Stomach (tissue), 9 donors: ENCODE measurements around the gene GALNT5. TPM values are rescaled to one million over a fixed set of nuclear protein-coding genes. Genes with fewer than 3 reads are reported as not detected.

ENCODE experiments used
- DNase-seq, 2 donors: peaks; one replicate each; pipeline versions ENCODE4 v3.0.0 to v3.0.0-alpha.2; 2013 to 2019
- H3K27ac ChIP-seq, 5 donors: fragments of 200-600 bp in 4 of 5; sonication (generic) in 4 of 5; one replicate each; pipeline ENCODE4 v1.5.1; 2013 to 2019; ENCODE audit warnings: mild to moderate bottlenecking in 1 of 5, moderate library complexity in 1 of 5
- H3K27me3 ChIP-seq, 3 donors: fragments of 200-600 bp; sonication (generic); one replicate each; pipeline ENCODE4 v1.5.1; 2017 to 2019; ENCODE audit warnings: mixed run types in 1 of 3
- H3K36me3 ChIP-seq, 4 donors: fragments of 200-600 bp; sonication (generic); 1 replicate in 3 of 4; 2 replicates in 1 of 4; pipeline ENCODE4 v1.5.1; 2016 to 2019
- H3K4me1 ChIP-seq, 4 donors: fragments of 200-600 bp; sonication (generic); one replicate each; pipeline ENCODE4 v1.5.1; 2016 to 2019
- H3K4me3 ChIP-seq, 4 donors: fragments of 200-600 bp; sonication (generic) in 3 of 4; one replicate each; pipeline ENCODE4 v1.5.1; 2016 to 2019; ENCODE audit warnings: mild to moderate bottlenecking in 1 of 4
- H3K9me3 ChIP-seq, 4 donors: fragments of 200-600 bp; sonication (generic); one replicate each; pipeline ENCODE4 v1.5.1; 2016 to 2019
- CTCF ChIP-seq, 7 experiments: fragments of 450-650 bp in 4 of 7; fragments of 200-600 bp in 3 of 7; sonication (generic) in 3 of 7; IDR thresholded peaks; one replicate each; pipeline ENCODE4 v1.5.1; 2016 to 2019; ENCODE audit warnings: antibody characterized with exemption in 7 of 7, control low read depth in 2 of 7, mild to moderate bottlenecking in 1 of 7
- EP300 ChIP-seq: sonication (generic); formaldehyde crosslinking; IDR thresholded peaks from one replicate; pipeline ENCODE4 v1.6.1; 2017; ENCODE audit warnings: antibody characterized with exemption
- POLR2A ChIP-seq, 4 donors: fragments of 450-650 bp; IDR thresholded peaks; one replicate each; pipeline ENCODE4 v1.6.1; 2016; ENCODE audit warnings: antibody characterized with exemption in 4 of 4, control low read depth in 2 of 4, mild to moderate bottlenecking in 1 of 4, moderate library complexity in 1 of 4
- POLR2AphosphoS5 ChIP-seq, 3 donors: sonication (generic); formaldehyde crosslinking; IDR thresholded peaks; one replicate each; pipeline ENCODE4 v1.6.1; 2016; ENCODE audit warnings: antibody characterized with exemption in 3 of 3
- WGBS, 5 donors: extraction: QIAGEN DNeasy Blood & Tissue Kit in 3 of 5; methylation state at CpG; one replicate each; pipeline versions ENCODE4 v1.1.5 to v1.1.7; 2013 to 2018; 5-methylcytosine and 5-hydroxymethylcytosine counted together
- intact Hi-C: fragments of 100-400 bp; cut with DNase I; formaldehyde crosslinking; loops from one replicate; pipeline ENCODE4 v1.15.1; 2023; ENCODE audit warnings: low total_unique reads
- polyA plus RNA-seq, 3 donors: library from polyadenylated mRNA; stranded (reverse); fragments of 200-250 nt; gene quantifications; one replicate each; pipeline ENCODE4 v1.2.3, GENCODE V29; 2013
- total RNA-seq, 5 donors: library from RNA; depleted of rRNA; stranded (reverse); fragments of >200 nt; gene quantifications; one replicate each; pipeline versions ENCODE4 v1.1.0 to v1.2.3, GENCODE V29; 2014 to 2016
- donor health status: healthy with polysubstance abuse.
- donor health status: Bipolar disorder and iron deficiency.
- donor health status: healthy.

GALNT5 gene
- total and polyA plus RNA-seq, 8 donors = 1.1 to 27.5 (median 2.3) TPM

- DNase-seq = peak; percentile 35 to 41
- Histone ChIP-seq H3K9me3 (no peaks in the 10 kb centered on the region), H3K4me3 (no peak overlapping the region), H3K36me3 (no peaks in the 10 kb centered on the region), H3K4me1 (peaks cover 0 to 8% (median 0%) of the 10 kb centered on the region in 4 donors), H3K27ac (peak overlapping the region in 1 of 5 donors; percentile 46), H3K27me3 (no peaks in the 10 kb centered on the region)
- WGBS, 5 donors = 21 to 37% (median 26%) methylated on average over 2 of the region's 2 CpGs
- no peak for TF ChIP-seq EP300
- TF ChIP-seq POLR2AphosphoS5 (IDR thresholded peaks at IDR 0.05) = peak in 1 of 3 donors; percentile 36
- intact Hi-C loops = no loop called here
These were observed 26.0 kb downstream of the GALNT5 start for GRCh38 chr2:157283468-157283867.

GRCh38 chr2:157287160-157287559 lies 29.7 kb downstream of the GALNT5 start:
- TF ChIP-seq EP300 = no peak
- TF ChIP-seq POLR2A (IDR thresholded peaks at IDR 0.05) = no peak
- no peak for TF ChIP-seq CTCF (IDR thresholded peaks at IDR 0.05)
- no peak for TF ChIP-seq POLR2AphosphoS5 (IDR thresholded peaks at IDR 0.05)
- H3K9me3 ChIP-seq = no peaks in the 10 kb centered on the region
- no peaks in the 10 kb centered on the region for H3K27me3 ChIP-seq
- intact Hi-C loops = no loop called here
- H3K4me1 ChIP-seq = peaks cover 0 to 8% (median 0%) of the 10 kb centered on the region in 4 donors
- no peak overlapping the region for H3K27ac ChIP-seq
- no peak overlapping the region for H3K4me3 ChIP-seq
- WGBS, 5 donors = 94 to 100% (median 95%) methylated on average over 1 of the region's 1 CpG
- no peak for DNase-seq
- no peaks in the 10 kb centered on the region for H3K36me3 ChIP-seq

- no peaks in the 10 kb centered on the region for H3K27me3 ChIP-seq
- 84 to 95% (median 90%) methylated on average over 2 of the region's 2 CpGs for WGBS, 5 donors
- H3K27ac ChIP-seq = no peak overlapping the region
- no peak overlapping the region for H3K4me3 ChIP-seq
- H3K9me3 ChIP-seq = no peaks in the 10 kb centered on the region
- no peak for TF ChIP-seq CTCF (IDR thresholded peaks at IDR 0.05)
- TF ChIP-seq POLR2AphosphoS5 (IDR thresholded peaks at IDR 0.05) = no peak
- no peak for TF ChIP-seq EP300
- no peak for DNase-seq
- intact Hi-C loops = no loop called here
- no peaks in the 10 kb centered on the region for H3K36me3 ChIP-seq
- no peaks in the 10 kb centered on the region for H3K4me1 ChIP-seq
These were observed 33.0 kb downstream of the GALNT5 start for GRCh38 chr2:157290525-157290924.

- no peaks in the 10 kb centered on the region for H3K27me3 ChIP-seq
- TF ChIP-seq EP300 (no peak), POLR2AphosphoS5 (IDR thresholded peaks at IDR 0.05) (no peak), CTCF (IDR thresholded peaks at IDR 0.05) (no peak), POLR2A (IDR thresholded peaks at IDR 0.05) (no peak)
These were observed 33.5 kb downstream of the GALNT5 start for GRCh38 chr2:157291018-157291417.

GRCh38 chr2:157292853-157293252 lies 35.3 kb downstream of the GALNT5 start:
- no peaks in the 10 kb centered on the region for H3K9me3 ChIP-seq
- no peak for DNase-seq
- 85 to 96% (median 94%) methylated on average over 5 of the region's 5 CpGs for WGBS, 5 donors
- peaks cover 0 to 4% (median 2%) of the 10 kb centered on the region in 4 donors for H3K4me1 ChIP-seq
- no peaks in the 10 kb centered on the region for H3K36me3 ChIP-seq
- no peaks in the 10 kb centered on the region for H3K27me3 ChIP-seq
- H3K4me3 ChIP-seq = no peak overlapping the region
- intact Hi-C loops = no loop called here
- no peak for TF ChIP-seq POLR2AphosphoS5 (IDR thresholded peaks at IDR 0.05)
- TF ChIP-seq EP300 = no peak
- no peak overlapping the region for H3K27ac ChIP-seq

More at GRCh38 chr2:157291018-157291417, 33.5 kb downstream of the GALNT5 start:
- DNase-seq = no peak
- 59 to 80% (median 73%) methylated on average over 1 of the region's 1 CpG for WGBS, 5 donors
- Histone ChIP-seq H3K9me3 (no peaks in the 10 kb centered on the region), H3K4me1 (peaks cover 0 to 4% (median 0%) of the 10 kb centered on the region in 4 donors), H3K36me3 (no peaks in the 10 kb centered on the region), H3K4me3 (no peak overlapping the region), H3K27ac (no peak overlapping the region)
- intact Hi-C loops = no loop called here
